BLaER1 (cell line): Measurements from ENCODE around the gene CDH3.

ENCODE experiments used
- H3K27ac ChIP-seq: shearing (Covaris generic); formaldehyde crosslinking; 2 replicates; pipeline ENCODE4 v1.8.1; 2022
- H3K27me3 ChIP-seq: shearing (Covaris generic); formaldehyde crosslinking; 2 replicates; pipeline ENCODE4 v1.8.1; 2022
- H3K36me3 ChIP-seq: shearing (Covaris generic); formaldehyde crosslinking; 2 replicates; pipeline ENCODE4 v1.8.1; 2022
- H3K4me1 ChIP-seq: shearing (Covaris generic); formaldehyde crosslinking; 2 replicates; pipeline ENCODE4 v1.8.1; 2022
- H3K4me2 ChIP-seq: shearing (Covaris generic); formaldehyde crosslinking; 2 replicates; pipeline ENCODE4 v1.8.1; 2022
- H3K4me3 ChIP-seq: shearing (Covaris generic); formaldehyde crosslinking; 2 replicates; pipeline ENCODE4 v1.8.1; 2022
- H3K9ac ChIP-seq: shearing (Covaris generic); formaldehyde crosslinking; 2 replicates; pipeline ENCODE4 v1.8.1; 2022
- H3K9me3 ChIP-seq: shearing (Covaris generic); formaldehyde crosslinking; 2 replicates; pipeline ENCODE4 v1.8.1; 2022
- H4K20me1 ChIP-seq: shearing (Covaris generic); formaldehyde crosslinking; 2 replicates; pipeline ENCODE4 v1.8.1; 2022
- Cebpa-rat ChIP-seq: shearing (Covaris generic); IDR thresholded peaks from 2 replicates; pipeline ENCODE4 v1.8.1; 2022

The CDH3 gene

GRCh38 chr16:68744744-68745280 is 99.7 kb downstream of the CDH3 start:
- no peak for TF ChIP-seq Cebpa-rat
- no peak overlapping the region for H3K4me3 ChIP-seq
- H3K27ac ChIP-seq, result no peak overlapping the region
- no peaks in the 10 kb centered on the region for H3K36me3 ChIP-seq
- peaks cover 33% of the 10 kb centered on the region for H3K4me1 ChIP-seq
- H3K4me2 ChIP-seq, result no peak overlapping the region
- no peak overlapping the region for H3K9ac ChIP-seq
- no peaks in the 10 kb centered on the region for H3K9me3 ChIP-seq
- no peaks in the 10 kb centered on the region for H3K27me3 ChIP-seq
- peaks cover 20% of the 10 kb centered on the region for H4K20me1 ChIP-seq

- no peak for TF ChIP-seq Cebpa-rat
- no peak overlapping the region for H3K9ac ChIP-seq
- no peaks in the 10 kb centered on the region for H3K9me3 ChIP-seq
- H3K27me3 ChIP-seq, result no peaks in the 10 kb centered on the region
- peaks cover 12% of the 10 kb centered on the region for H3K4me1 ChIP-seq
- no peak overlapping the region for H3K27ac ChIP-seq
- H3K4me2 ChIP-seq, result no peak overlapping the region
- no peaks in the 10 kb centered on the region for H4K20me1 ChIP-seq
- H3K4me3 ChIP-seq, result no peak overlapping the region
- H3K36me3 ChIP-seq, result no peaks in the 10 kb centered on the region
These were observed 101.8 kb downstream of the CDH3 start for GRCh38 chr16:68746951-68747350.

- H3K4me3 ChIP-seq, result no peak overlapping the region
- no peak overlapping the region for H3K27ac ChIP-seq
- no peaks in the 10 kb centered on the region for H3K36me3 ChIP-seq
- no peak overlapping the region for H3K4me2 ChIP-seq
- TF ChIP-seq Cebpa-rat, result no peak
- no peaks in the 10 kb centered on the region for H3K9me3 ChIP-seq
- H3K9ac ChIP-seq, result no peak overlapping the region
- no peaks in the 10 kb centered on the region for H3K4me1 ChIP-seq
- H4K20me1 ChIP-seq, result no peaks in the 10 kb centered on the region
- no peaks in the 10 kb centered on the region for H3K27me3 ChIP-seq
These were observed 104.3 kb downstream of the CDH3 start for GRCh38 chr16:68749432-68749831.
